Measurements from ENCODE around the gene RAB4A.

- TF ChIP-seq CTCF (IDR thresholded peaks at IDR 0.05) (no peak), ZFX (IDR thresholded peaks at IDR 0.05; ENCODE audit: borderline replicate concordance) (no peak)
Observed at GRCh38 chr1:229278120-229278741, 7.3 kb downstream of the RAB4A start.
